Measurements from ENCODE around the gene GOLGA1. TPM values are rescaled to one million over a fixed set of nuclear protein-coding genes. Genes with fewer than 3 reads are reported as not detected.

GOLGA1 gene
- total and polyA plus RNA-seq, 2 donors, result 7.3 to 9.5 TPM

DNA sequence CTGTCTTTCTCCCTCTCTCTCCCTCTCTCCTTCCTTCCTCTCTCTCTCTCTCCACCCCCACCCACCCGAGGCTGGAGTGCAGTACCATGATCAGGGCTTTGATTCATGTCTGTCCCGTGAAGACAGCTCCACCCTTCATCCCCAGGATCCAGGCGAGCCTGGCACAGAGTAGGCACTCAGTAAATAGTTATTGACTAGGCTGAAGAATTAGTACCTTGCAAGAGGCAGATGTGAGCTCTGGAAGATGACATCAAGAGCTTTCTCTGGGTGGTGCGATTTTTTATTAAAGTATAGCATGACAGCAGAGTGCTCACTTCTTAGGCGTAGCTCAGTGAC, 111.6 kb downstream of the GOLGA1 start:
- no peaks in the 10 kb centered on the region for H3K9me3 ChIP-seq (ENCODE audit: control insufficient read depth in 2 of 2, insufficient read depth in 1 of 2, low read length in 1 of 2)
- no peaks in the 10 kb centered on the region for H3K27me3 ChIP-seq (ENCODE audit: control insufficient read depth in 2 of 2, insufficient read depth in 1 of 2, low read length in 1 of 2)
- DNase-seq (ENCODE audit: low read depth in 6 of 9, low spot score in 9 of 9), result no peak
- no peaks in the 10 kb centered on the region for H3K36me3 ChIP-seq (ENCODE audit: control insufficient read depth in 2 of 2, insufficient read depth in 2 of 2, low read length in 1 of 2)
- no peak overlapping the region for H3K4me3 ChIP-seq (ENCODE audit: low read length in 2 of 2)
- H3K27ac ChIP-seq (ENCODE audit: low read depth in 1 of 2, low read length in 1 of 2), result no peak overlapping the region
- no peaks in the 10 kb centered on the region for H3K4me1 ChIP-seq (ENCODE audit: control insufficient read depth in 2 of 2, insufficient read depth in 2 of 2, low read length in 2 of 2)
- 79% methylated on average over 5 of the region's 5 CpGs for WGBS

DNA sequence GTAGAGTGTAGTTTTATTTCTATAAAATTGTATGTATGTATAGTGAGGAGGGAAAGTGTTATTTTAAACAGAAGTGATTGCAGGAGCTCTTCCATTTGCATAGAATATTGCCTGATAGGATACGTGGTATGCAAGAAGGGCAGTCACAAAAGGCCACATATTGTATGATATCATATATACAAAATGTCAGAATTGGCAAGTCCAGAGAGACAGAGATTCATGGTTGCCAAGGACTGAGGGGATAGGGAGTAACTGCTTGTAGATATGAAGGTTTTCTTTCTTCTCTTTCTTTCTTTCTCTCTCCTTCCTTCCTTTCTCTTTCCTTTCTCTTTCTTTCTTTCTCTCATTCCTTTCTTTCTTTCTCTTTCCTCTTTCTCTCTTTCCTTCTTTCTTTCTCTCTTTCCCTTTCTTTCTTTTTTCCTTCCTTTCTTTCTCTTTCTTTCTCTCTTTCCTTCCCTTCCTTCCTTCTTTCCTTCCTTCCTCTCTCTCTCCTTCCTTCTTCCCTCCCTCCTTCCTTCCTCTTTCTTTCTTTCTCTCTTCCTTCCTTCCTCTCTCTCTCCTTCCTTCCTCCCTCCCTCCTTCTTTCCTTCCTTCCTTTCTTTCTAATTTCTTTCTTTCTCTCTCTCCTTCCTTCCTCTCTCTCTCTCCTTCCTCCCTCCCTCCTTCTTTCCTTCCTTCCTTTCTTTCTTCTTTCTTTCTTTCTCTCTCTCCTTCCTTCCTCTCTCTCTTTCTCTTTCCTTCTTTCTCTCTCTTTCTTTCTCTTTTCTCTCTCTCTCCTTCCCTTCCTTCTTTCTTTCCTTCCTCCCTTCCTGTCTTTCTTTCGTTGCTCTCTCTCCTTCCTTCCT, 112.2 kb downstream of the GOLGA1 start:
- Histone ChIP-seq H3K27me3 (ENCODE audit: control insufficient read depth in 2 of 2, insufficient read depth in 1 of 2, low read length in 1 of 2) (no peaks in the 10 kb centered on the region), H3K4me3 (ENCODE audit: low read length in 2 of 2) (no peak overlapping the region), H3K9me3 (ENCODE audit: control insufficient read depth in 2 of 2, insufficient read depth in 1 of 2, low read length in 1 of 2) (no peaks in the 10 kb centered on the region), H3K27ac (ENCODE audit: low read depth in 1 of 2, low read length in 1 of 2) (no peak overlapping the region), H3K36me3 (ENCODE audit: control insufficient read depth in 2 of 2, insufficient read depth in 2 of 2, low read length in 1 of 2) (no peaks in the 10 kb centered on the region), H3K4me1 (ENCODE audit: control insufficient read depth in 2 of 2, insufficient read depth in 2 of 2, low read length in 2 of 2) (no peaks in the 10 kb centered on the region)
- WGBS, result 54% methylated on average over 2 of the region's 2 CpGs
- no peak for DNase-seq (ENCODE audit: low read depth in 6 of 9, low spot score in 9 of 9)

Other genes with a start within 250 kb of the GOLGA1 start
- gene NR6A1, start 169.8 kb downstream of the GOLGA1 start, total RNA-seq, result 0.47 TPM
- 0.52 TPM for gene NR6A1, start 169.8 kb downstream of the GOLGA1 start, polyA plus RNA-seq
- 2.9 TPM for gene OLFML2A, start 163.9 kb downstream of the GOLGA1 start, total RNA-seq
- 3.1 TPM for gene OLFML2A, start 163.9 kb downstream of the GOLGA1 start, polyA plus RNA-seq
- 0.14 TPM for gene WDR38, start 87.6 kb downstream of the GOLGA1 start, total RNA-seq
- gene WDR38, start 87.6 kb downstream of the GOLGA1 start, polyA plus RNA-seq, result 0.30 TPM
- gene RPL35, start 79.1 kb downstream of the GOLGA1 start, total RNA-seq, result 2,926 TPM
- gene RPL35, start 79.1 kb downstream of the GOLGA1 start, polyA plus RNA-seq, result 4,941 TPM
- 22.3 TPM for gene ARPC5L, start 79.0 kb downstream of the GOLGA1 start, total RNA-seq
- gene ARPC5L, start 79.0 kb downstream of the GOLGA1 start, polyA plus RNA-seq, result 46.4 TPM
- 23.5 TPM for gene SCAI, start 202.4 kb upstream of the GOLGA1 start, total RNA-seq
- 9.4 TPM for gene SCAI, start 202.4 kb upstream of the GOLGA1 start, polyA plus RNA-seq
- 35.6 TPM for gene PPP6C, start 248.7 kb upstream of the GOLGA1 start, total RNA-seq
- 37.6 TPM for gene PPP6C, start 248.7 kb upstream of the GOLGA1 start, polyA plus RNA-seq